ENCODE data around the gene WWC2.

GRCh38 chr4:183366206-183366835 lies 267.3 kb downstream of the WWC2 start:
- TF ChIP-seq CTCF (IDR thresholded peaks at IDR 0.05) (no peak), POLR2A (IDR thresholded peaks at IDR 0.05) (no peak)
